ENCODE measurements around the gene RAPGEF3. TPM values are rescaled to one million over a fixed set of nuclear protein-coding genes. Genes with fewer than 3 reads are reported as not detected.

The RAPGEF3 gene, protein sequence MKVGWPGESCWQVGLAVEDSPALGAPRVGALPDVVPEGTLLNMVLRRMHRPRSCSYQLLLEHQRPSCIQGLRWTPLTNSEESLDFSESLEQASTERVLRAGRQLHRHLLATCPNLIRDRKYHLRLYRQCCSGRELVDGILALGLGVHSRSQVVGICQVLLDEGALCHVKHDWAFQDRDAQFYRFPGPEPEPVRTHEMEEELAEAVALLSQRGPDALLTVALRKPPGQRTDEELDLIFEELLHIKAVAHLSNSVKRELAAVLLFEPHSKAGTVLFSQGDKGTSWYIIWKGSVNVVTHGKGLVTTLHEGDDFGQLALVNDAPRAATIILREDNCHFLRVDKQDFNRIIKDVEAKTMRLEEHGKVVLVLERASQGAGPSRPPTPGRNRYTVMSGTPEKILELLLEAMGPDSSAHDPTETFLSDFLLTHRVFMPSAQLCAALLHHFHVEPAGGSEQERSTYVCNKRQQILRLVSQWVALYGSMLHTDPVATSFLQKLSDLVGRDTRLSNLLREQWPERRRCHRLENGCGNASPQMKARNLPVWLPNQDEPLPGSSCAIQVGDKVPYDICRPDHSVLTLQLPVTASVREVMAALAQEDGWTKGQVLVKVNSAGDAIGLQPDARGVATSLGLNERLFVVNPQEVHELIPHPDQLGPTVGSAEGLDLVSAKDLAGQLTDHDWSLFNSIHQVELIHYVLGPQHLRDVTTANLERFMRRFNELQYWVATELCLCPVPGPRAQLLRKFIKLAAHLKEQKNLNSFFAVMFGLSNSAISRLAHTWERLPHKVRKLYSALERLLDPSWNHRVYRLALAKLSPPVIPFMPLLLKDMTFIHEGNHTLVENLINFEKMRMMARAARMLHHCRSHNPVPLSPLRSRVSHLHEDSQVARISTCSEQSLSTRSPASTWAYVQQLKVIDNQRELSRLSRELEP
- 5.1 and 8.8 TPM in 2 replicates for total RNA-seq

GRCh38 chr12:47758834-47759690 is at the start of gene RAPGEF3:
Gene RAPGEF3, minus strand, starts transcription at chr12:47758880. Its CDS starts 324 bp downstream, at chr12:47758556.

DNA sequence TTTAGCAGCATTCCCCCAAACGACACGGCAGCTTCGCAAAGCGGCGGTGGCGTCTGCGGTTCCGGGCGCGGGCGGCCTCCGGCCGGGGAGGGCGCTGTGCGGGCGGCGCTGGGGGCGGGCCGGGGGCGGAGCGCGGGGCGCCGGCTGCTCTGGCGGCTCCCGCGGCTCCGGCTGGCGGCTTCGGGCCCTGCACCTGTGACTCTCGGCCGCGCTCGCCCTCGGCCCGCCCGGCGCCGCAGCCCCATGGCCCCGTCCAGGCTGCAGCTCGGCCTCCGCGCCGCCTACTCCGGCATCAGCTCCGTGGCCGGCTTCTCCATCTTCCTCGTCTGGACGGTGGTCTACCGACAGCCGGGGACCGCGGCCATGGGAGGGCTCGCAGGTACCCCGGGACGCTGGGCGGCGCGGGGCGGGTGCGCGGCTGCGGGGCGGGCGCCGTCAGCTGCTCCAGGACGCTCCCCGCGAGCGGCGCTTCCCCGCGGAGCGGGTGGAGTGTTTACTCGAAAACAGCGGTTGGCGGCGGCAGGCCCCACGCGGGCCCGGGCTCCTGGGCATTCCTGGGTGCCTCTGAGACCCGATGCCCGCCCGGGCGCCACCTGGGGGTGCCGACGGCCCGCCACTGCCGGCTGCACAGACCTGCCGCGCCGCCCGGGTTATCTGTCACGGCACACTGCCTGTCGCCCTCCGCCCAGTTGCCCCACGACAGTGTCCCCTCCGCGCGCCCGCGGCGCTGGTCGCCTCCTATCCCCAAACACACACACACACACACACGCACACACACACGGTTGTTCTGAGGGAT is 14.6 kb upstream of the RAPGEF3 start, which contains the start of gene SLC48A1:
Gene SLC48A1 (plus strand): TSS at position 177 of the 796 bp plus-strand sequence. CDS start 67 bp downstream, at position 244.

GRCh38 chr12:47725091-47725772 is 33.4 kb downstream of the RAPGEF3 start, which contains the start of gene ENDOU:
Gene ENDOU, minus strand, starts transcription at chr12:47725490. Its CDS starts 77 bp downstream, at chr12:47725413.

DNA sequence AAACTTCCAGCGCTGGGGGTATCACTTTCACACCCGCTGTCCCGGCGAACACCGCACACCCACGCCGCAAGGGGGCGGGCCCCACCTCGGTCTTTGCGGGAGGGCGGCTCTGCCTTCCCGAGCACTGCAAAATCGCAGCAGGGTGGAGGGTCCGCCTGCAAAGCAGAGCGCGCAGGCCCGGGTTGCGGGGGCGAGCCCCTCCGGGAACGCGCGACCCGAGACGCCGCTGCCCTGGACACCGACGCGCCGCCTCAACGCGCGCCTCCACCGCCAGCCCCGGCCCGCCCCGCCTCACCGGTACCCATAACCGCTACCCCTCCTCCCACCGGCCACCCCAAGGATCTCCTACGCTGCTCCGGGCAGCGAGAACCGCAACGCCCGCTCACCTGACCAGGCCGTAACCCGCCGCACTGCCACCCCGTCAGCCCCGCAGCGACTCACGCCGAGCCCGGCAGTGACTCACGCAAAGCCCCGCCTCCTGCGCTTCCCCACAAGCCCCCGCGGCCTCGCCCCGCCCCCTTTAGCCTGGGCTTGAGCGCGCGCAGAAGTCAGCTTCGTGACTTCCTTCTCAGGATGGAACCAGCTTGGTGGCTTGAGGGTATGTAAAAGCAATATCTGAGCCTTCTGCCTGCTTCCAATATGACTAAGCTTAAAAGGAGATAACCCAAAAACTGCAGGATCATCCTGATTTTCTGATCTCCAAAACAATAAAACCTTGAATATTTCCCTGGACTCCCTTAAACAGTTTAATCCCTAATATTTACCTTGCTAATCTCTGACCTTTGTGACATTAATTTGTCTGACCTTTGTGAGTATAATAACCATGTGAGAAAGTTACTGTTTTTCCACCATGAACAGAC is 52.9 kb downstream of the RAPGEF3 start, which contains the start of gene RPAP3:
Gene RPAP3 (minus strand): TSS at position 465 of the 860 bp plus-strand sequence. CDS start 3,190 bp downstream, outside the sequence.

Other genes with a start within 250 kb of the RAPGEF3 start
- gene RPAP3, start 52.9 kb downstream of the RAPGEF3 start, total RNA-seq: 12.7 and 22.4 TPM in 2 replicates
- under 0.01 TPM in 1 of 2 replicates, not detected in the other for gene ENDOU, start 33.4 kb downstream of the RAPGEF3 start, total RNA-seq
- 12.4 and 13.6 TPM in 2 replicates for gene SLC48A1, start 14.4 kb upstream of the RAPGEF3 start, total RNA-seq
- 23.7 and 35.3 TPM in 2 replicates for gene HDAC7, start 61.0 kb upstream of the RAPGEF3 start, total RNA-seq
- gene VDR, start 146.1 kb upstream of the RAPGEF3 start, total RNA-seq: 3.8 and 6.2 TPM in 2 replicates
- 128 and 139 TPM in 2 replicates for gene TMEM106C, start 204.7 kb upstream of the RAPGEF3 start, total RNA-seq
- under 0.01 TPM in 2 replicates for gene COL2A1, start 245.6 kb upstream of the RAPGEF3 start, total RNA-seq

Measured in regular cardiac myocyte (primary cell).